CD4-positive, alpha-beta T cell treated with Interleukin-10 for 1 hour (primary cell): ENCODE data around the gene LGMN.

Experiments used
- DNase-seq: peaks from one replicate; pipeline ENCODE4 v3.0.0-alpha.2; 2020

Gene LGMN

DNA sequence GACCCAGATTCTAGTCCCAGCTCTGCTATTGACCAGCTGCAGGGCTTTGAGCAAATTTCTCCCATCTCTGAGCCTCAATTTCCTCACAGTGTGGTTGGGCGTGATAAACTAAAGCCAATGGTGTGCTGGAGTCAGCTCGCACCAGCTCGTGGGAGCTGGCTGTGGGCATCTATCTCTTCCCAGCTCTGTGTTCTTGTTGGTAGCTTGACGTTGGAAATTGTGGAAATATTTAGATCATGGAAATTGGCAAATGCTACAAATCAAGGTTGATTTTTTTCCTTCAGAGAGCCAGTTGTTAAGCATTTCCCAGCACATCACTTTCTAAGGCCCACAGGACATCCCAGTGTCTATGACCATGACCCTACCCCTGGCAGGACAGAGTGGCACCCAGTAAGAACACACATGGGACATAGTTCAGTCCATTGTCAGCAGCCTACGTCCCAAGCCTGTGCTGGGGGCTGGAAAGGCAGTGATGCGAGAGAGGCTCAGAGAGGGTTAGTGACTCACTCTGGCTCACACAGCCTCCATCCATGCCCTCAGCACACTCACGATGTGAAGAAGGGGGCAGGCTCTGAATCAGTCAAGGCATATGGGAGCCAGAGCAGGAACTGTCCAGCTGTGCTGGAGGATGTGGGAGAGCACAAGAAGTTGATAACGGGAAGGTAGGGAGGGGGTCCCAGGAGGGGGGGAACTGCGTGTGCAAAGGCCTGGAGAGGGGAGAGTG lies 77.6 kb downstream of the LGMN start:
- DNase-seq = no peak

DNA sequence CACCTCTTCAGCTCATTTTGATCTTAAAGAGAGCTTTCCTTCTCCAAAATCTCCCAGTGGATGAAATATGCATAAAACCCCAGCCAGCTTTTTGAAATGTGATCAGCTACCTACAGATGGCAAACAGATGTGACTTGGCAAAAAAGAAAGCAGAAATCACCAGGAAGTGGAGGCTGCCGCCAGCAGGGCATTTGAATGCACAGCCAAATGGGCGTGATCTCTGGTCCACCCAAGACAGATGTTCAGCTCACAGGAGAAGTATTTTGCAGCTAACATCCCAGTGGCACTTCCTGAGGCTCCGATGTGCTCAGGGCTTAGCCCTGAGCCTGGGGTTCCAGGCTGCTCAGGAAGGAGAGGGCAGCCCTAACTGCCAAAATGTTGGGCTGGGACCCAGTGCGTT lies 78.3 kb downstream of the LGMN start:
- DNase-seq = no peak

DNA sequence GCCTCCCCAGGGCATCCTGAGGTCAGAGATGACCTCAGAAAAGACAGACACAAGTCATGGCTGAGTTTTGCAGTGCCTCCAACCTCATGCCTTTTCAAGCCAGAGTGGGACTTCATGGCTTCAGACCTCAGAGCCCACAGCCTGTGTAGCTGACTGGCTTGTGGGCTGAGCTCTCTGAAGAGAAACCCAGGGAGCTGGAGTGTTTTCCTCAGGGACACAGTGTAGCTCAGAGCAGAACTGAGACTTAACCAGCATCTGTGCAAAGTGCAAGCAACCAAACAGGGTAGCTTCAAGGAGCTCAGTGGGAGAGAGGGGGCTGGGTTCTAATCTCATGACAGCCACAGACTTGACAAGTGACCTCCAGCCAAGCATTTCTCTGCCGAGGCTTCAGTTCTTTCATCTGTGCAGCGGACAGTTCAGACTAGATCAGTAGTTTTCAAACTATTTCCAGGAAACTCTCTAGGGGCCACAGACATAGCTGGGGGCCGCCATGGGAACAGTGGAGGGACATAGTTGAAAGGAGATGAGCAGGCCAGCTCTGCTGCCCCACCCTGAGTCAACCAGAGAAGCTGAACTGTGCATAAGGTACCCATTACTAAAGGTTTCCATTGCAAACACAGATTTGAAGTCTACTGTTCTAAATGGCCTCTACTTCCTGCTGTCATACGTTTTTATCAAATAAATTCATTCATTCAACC lies 80.0 kb downstream of the LGMN start:
- no peak for DNase-seq

DNA sequence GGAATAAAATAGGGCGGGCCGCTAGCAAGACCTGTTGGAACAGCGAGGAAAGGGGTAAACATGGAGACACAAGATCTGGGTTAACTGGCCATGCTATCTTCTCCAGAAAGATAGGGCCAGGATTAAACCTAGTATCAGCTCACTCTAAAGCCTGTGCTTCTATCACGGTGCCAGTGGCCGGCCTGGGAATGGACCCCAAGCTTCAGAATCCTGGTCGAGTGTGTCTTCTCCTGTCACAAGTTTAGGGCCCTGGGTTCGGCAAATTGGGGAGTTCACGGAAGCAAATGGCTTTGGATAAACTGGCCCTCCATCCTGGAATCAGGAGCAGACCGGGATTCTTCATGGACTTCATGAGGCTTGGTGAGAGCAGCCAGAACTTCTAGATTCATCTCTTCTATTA lies 82.2 kb downstream of the LGMN start:
- no peak for DNase-seq

DNA sequence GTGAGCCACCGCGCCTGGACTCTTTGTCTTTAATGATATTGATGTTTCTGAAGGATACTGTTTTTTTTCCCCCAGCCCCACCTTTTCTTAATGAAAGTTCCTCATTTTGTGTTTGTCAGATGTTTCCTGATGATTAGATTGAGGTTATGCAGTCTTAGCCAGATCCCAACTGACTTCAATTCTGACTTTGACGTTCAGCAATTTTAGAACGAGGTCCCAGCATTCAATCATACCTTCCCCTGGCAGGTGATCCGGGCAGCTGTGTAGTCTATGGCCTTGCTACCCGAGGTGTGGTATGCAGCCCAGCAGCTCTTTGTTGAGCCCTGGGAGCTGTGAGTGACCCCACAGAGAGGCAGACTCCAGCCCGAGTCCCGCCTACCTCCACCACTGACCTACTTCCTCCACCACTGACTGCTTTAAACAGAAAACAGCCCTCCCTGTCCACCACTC lies 82.7 kb downstream of the LGMN start:
- DNase-seq = no peak

DNA sequence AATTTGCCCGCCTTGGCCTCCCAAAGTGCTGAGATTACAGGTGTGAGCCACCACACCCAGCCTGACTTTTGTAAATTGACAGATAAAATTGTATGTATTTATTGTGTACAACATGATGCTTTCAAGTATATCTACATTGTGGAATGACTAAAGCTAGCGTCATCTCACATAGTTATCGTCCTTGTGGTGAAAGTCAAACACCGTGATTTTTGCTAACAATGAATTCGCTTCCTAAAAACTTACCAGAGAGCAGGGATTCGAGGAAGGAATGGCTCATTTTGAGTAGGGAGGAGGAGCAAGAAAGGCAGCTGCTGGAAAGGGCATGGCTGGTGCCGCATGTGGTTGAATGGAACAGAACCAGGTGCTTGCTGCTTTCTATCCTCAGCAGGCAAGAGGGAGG lies 85.4 kb downstream of the LGMN start:
- DNase-seq = no peak

DNA sequence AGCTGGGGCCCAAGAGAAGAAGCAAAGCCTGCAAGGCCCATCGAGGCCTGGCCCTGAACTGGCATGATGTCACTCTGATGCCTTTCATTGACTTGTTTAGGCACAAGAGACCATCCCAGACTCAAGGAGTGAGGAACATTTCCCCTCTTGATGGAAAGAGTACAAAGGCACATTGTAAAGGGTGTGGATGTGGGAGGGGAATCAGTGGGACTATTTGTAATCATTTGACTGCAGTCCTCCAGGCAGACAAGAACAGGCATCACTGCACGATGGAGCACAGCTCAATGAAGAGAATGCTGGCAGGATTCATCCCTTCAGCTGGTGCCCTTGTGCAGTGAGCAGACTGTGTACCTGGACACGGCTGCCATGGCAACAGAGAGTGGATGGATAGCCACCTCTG lies 87.9 kb downstream of the LGMN start:
- no peak for DNase-seq

DNA sequence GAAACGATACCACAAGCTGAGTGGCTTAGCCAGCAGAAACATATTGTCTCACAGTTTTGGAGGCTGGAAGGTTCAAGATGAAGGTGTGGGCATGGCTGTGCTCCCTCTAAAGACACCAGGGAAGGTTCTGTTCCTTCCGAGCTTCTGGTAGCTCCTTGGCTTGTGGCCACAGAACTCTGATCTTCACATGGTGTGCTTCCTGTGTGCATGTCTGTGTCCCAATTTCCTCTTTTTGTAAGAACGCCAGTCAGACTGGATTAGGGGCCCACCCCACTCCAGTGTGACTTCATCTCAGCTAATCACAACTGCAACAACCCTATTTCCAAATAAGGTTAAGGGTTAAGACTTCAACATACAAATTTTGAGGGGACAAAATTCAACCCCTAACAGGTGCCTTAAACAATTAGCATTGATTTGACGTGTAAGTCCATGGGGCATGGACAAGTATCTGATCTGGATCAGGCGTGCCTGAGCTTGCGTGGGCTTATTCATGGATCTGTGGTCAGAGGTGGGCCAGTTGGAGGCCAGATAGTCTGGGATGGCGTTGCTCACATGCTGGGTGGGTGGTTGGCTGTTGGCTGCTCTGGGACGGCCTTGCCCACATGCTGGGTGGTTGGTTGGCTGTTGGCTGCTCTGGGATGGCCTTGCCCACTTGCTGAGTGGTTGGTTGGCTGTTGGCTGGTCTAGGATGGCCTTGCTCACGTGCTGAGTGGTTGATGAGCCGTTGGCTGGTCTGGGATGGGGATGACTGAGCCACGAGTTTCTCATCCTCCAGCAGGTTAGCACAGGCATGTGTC lies 88.5 kb downstream of the LGMN start:
- DNase-seq = no peak

DNA sequence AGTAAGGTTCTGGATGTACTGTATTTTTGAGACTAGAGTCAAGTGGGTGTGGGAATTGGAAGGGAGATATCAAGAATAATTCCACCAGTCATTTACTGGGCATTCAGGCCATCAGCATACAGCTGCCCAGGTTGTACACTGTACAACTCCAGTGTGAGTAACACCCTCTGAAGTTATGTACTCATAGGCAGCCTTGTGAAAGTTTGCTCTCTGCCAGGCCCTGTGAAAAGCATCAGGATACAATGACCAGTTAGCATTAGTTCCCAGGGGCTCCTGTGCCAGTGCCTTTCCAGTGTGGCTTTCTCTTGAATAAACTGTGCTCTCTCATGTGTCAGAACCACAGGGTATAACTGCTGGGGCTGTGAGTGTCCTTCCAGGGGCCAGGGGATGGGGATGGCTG lies 89.7 kb downstream of the LGMN start:
- DNase-seq = no peak

DNA sequence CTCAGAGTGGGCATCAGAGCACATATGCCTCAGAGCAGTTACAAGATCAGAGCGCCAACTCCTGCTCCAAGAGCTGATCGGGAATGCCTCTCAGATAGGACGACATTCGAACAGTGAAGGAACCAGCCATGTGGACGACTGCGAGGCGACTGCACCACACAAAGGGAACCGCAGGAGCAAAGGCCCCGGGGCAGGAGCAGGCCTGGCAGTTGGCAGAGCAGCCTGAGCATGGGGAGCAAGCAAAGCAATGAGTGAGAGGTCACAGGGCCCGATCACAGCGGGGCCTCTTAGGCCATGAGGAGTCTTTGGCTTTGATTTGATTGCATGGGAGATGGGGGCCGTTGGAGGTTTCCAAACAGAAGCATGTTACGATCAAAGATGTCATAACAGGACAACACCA lies 90.3 kb downstream of the LGMN start:
- DNase-seq = no peak

DNA sequence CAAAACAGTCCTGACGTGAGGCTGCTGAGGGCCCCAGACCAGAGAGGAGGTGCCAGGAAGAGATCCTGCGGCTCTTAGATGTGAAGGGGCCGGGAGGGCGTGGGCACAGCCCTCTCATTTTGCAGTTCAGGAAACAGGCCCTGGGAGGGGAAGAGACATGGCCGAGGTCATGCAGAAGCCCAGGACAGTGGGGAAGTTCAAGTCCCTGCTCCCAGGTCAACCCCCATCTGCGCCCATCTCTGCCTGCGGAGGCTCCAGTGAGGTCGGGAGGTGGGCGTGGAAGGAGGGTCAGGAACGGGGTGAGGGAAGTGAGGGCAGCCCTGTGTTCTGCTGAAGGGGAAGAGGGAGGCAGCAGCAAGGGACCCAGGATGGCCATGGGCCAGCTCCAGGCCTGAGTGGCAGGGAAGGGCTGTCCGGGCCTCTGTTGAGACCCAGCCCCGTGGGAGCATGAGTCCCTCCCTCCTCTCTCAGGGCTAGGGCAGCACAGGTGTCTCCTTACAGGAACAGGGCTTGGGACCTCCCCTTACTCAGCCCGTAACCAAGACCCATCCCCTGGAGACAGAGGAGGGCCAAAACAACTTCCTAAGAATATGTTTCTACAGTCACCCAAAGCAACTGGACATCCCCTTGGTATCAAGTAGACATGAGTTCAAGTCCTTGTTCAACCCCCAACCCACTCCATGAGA lies 90.8 kb downstream of the LGMN start:
- no peak for DNase-seq

DNA sequence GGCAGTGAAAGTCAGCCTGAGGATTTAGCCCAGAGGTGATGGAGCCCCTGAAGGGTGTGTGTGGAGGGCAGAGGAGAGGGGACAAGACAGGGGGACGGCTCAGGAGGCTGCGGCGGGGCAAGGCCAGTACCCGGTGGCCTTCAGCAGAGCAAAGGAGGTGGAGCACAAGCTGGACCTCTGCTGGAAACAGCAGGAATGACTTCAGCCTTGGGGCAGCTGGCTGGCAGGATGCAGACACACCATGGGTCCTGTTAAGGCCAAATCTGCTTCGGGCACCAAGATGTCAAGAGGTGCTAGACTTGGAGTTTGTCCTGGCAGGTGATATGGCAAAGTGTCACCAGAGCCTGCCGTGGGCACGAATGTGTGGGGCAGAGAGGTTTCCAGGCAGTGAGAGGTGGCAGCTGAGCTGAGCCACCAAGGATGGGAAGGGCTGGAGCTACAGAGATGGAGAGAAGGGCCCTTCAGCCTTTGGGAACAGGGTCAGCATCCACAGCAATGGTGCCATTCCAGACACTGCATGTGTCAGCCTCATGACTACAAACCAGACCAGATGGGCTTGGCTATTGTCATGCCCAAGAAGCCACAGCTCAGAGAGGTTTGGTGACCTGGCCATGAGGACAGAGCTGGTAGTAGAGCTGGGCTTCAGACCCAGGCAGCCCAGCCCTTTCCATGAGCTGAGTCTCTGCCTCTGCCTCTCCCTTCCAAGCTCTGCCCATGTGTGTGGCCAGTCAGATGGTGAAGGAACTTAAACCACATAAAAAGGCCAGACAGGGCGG lies 91.9 kb downstream of the LGMN start:
- no peak for DNase-seq

DNA sequence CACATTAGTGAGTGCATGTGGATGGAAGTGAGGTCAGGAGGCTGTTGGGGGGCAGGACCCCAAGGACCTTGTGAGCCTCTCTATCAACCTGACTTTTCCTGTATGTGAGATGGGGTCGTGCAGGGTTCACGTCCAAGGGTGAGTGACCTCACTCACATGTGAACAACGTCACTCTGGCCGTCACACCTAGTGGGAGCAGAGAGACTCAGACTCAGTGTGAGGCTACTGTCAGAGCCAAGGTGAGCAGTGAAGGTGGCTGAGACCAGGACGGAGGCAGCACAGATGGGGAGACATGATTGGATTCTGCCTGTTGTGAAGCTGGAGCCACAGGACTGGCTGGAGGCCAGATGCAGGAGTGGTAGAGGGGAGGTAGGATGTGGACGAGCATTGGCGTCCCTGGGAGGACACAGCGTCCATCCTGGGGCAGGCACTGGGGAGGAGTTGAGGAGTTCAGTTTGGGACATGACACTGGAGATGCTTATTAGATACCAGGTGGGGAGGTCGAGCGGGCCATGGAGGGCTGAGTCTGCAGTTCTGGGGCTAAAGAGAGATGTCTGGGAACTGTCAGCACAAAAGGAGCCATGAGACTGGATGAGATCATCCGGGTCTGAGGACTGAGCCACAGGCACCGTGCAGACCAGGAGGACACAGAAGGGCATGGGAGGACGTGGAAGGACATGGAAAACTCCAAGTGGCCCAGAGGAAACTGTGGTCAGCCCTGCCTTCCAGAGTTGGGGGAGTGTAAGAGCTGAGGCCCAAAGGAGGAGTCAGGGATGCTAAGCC lies 92.8 kb downstream of the LGMN start:
- no peak for DNase-seq

DNA sequence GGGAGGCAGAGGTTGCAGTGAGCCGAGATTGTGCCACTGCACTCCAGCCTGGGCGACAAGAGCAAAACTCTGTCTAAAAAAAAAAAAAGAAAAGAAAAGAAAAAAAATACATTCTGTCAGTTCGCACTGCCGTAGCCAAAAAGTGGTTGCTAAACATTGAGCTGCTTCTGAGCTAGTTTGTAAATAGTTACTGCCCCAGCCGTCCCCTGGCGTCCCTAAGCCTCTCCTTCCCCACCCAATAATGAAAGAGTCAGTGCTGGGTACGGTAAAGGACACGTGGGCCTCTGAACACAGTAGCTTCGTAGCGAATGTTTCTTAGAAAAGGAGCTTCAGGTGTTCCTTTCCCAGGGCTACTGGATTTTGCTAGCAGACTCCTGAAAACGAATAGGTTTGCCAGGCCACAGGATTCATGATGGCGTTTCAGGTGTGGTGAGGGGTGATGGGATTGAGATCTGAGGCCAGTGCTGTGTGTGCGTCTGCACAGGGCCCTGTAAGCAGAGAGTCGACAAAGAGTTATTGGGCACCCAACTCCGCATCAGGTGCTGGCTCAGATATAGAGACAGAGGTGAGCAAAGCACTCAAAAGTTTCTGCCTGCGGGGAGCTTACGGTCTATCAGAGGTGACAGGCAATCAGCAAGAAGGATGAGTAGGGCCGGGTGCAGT lies 94.1 kb downstream of the LGMN start:
- no peak for DNase-seq
